ENCODE results near the gene GNG10. TPM values are rescaled to one million over a fixed set of nuclear protein-coding genes. Genes with fewer than 3 reads are reported as not detected.
A peak's percentile ranks its signal among the peaks of the same experiment; 100 is the strongest.

GNG10 gene
- total and polyA plus RNA-seq, 12 donors, result 23.6 to 127 (median 55.5) TPM

GRCh38 chr9:111632695-111633388, 28.6 kb upstream of the GNG10 start:
- no peak for TF ChIP-seq POLR2A (IDR thresholded peaks at IDR 0.05)
- no peak for TF ChIP-seq CTCF (IDR thresholded peaks at IDR 0.05)
- Histone ChIP-seq H3K9me3 (replicated peaks in 1 of 3) (no peaks in the 10 kb centered on the region), H3K4me3 (peak overlapping the region in 1 of 4 donors; percentile 99), H3K36me3 (replicated peaks in 1 of 2) (no peaks in the 10 kb centered on the region), H3K4me1 (replicated peaks in 1 of 2) (peaks cover 17 to 57% of the 10 kb centered on the region in 2 donors), H3K27me3 (no peaks in the 10 kb centered on the region), H3K27ac (peak overlapping the region in 1 of 5 donors; percentile 84)
- DNase-seq, result no peak
- 62 to 81% (median 73%) methylated on average over 7 of the region's 7 CpGs for WGBS, 4 donors
- intact Hi-C loops (cut with DNase I), result no loop called here

GRCh38 chr9:111633389-111633736, 28.0 kb upstream of the GNG10 start:
- no peak for DNase-seq
- Histone ChIP-seq H3K36me3 (replicated peaks in 1 of 2) (no peaks in the 10 kb centered on the region), H3K27ac (no peak overlapping the region), H3K4me1 (replicated peaks in 1 of 2) (peaks cover 17 to 62% of the 10 kb centered on the region in 2 donors), H3K4me3 (no peak overlapping the region), H3K27me3 (no peaks in the 10 kb centered on the region), H3K9me3 (replicated peaks in 1 of 3) (no peaks in the 10 kb centered on the region)
- no peak for TF ChIP-seq CTCF (IDR thresholded peaks at IDR 0.05)
- TF ChIP-seq POLR2A (IDR thresholded peaks at IDR 0.05), result no peak
- intact Hi-C loops (cut with DNase I), result no loop called here
- 92 to 100% (median 94%) methylated on average over 1 of the region's 1 CpG for WGBS, 4 donors

- no peak for DNase-seq
- Histone ChIP-seq H3K27me3 (no peaks in the 10 kb centered on the region), H3K4me3 (no peak overlapping the region), H3K27ac (no peak overlapping the region), H3K36me3 (replicated peaks in 1 of 2) (no peaks in the 10 kb centered on the region), H3K4me1 (replicated peaks in 1 of 2) (peaks cover 17 to 72% of the 10 kb centered on the region in 2 donors), H3K9me3 (replicated peaks in 1 of 3) (no peaks in the 10 kb centered on the region)
- intact Hi-C loops (cut with DNase I), result no loop called here
- TF ChIP-seq POLR2A (IDR thresholded peaks at IDR 0.05) (no peak), CTCF (IDR thresholded peaks at IDR 0.05) (no peak)
- WGBS, 4 donors, result 29 to 86% (median 78%) methylated on average over 1 of the region's 1 CpG
Observed at GRCh38 chr9:111634860-111635259, 26.5 kb upstream of the GNG10 start.

- intact Hi-C loops (cut with DNase I), result no loop called here
- H3K4me1 ChIP-seq (replicated peaks in 1 of 2), result peaks cover 8 to 61% of the 10 kb centered on the region in 2 donors
- WGBS, 4 donors, result 44 to 62% (median 55%) methylated on average over 6 of the region's 6 CpGs
- no peak for DNase-seq
- TF ChIP-seq POLR2A (IDR thresholded peaks at IDR 0.05) (no peak), CTCF (IDR thresholded peaks at IDR 0.05) (no peak)
- no peak overlapping the region for H3K4me3 ChIP-seq
- H3K27me3 ChIP-seq, result no peaks in the 10 kb centered on the region
- H3K27ac ChIP-seq, result peak overlapping the region in 4 of 5 donors; percentile 3 to 52 (median 20)
- no peaks in the 10 kb centered on the region for H3K36me3 ChIP-seq (replicated peaks in 1 of 2)
- no peaks in the 10 kb centered on the region for H3K9me3 ChIP-seq (replicated peaks in 1 of 3)
Observed at GRCh38 chr9:111637421-111637950, 23.9 kb upstream of the GNG10 start.

Data from adrenal gland (tissue), 12 donors.